Heart left ventricle (tissue), 16 donors: ENCODE results near the gene APOBEC3G. TPM values are rescaled to one million over a fixed set of nuclear protein-coding genes. Genes with fewer than 3 reads are reported as not detected.
A peak's percentile ranks its signal among the peaks of the same experiment; 100 is the strongest.

Experiments used
- ATAC-seq, 4 donors: fragments of 200-7000 bp; cut with Tn5 transposase; one replicate each; pipeline ENCODE4 v1.9.1; 2020 to 2022; ENCODE audit warnings: moderate library complexity in 4 of 4, mild to moderate bottlenecking in 3 of 4, moderate number of reproducible peaks in 1 of 4
- DNase-seq, 5 donors: peaks; one replicate each; pipeline ENCODE4 v3.0.0-alpha.2; 2020
- H3K27ac ChIP-seq, 12 donors: fragments of 200-600 bp; sonication (generic) in 4 of 12; one replicate each; pipeline versions ENCODE4 v1.5.0 to v1.8.0; 2016 to 2022; ENCODE audit warnings: mild to moderate bottlenecking in 2 of 12
- H3K27me3 ChIP-seq, 9 donors: fragments of 200-600 bp; sonication (generic) in 2 of 9; one replicate each; pipeline versions ENCODE4 v1.5.1 to v1.8.0; 2016 to 2022; ENCODE audit warnings: mild to moderate bottlenecking in 3 of 9
- H3K36me3 ChIP-seq, 9 donors: fragments of 200-600 bp; sonication (generic) in 2 of 9; one replicate each; pipeline versions ENCODE4 v1.5.0 to v1.8.0; 2018 to 2022; ENCODE audit warnings: mild to moderate bottlenecking in 2 of 9
- H3K4me1 ChIP-seq, 12 donors: fragments of 200-600 bp; sonication (generic) in 4 of 12; one replicate each; pipeline versions ENCODE4 v1.5.0 to v1.8.0; 2016 to 2022; ENCODE audit warnings: mild to moderate bottlenecking in 3 of 12
- H3K4me3 ChIP-seq, 12 donors: fragments of 200-600 bp; sonication (generic) in 4 of 12; one replicate each; pipeline versions ENCODE4 v1.5.0 to v1.8.0; 2017 to 2022; ENCODE audit warnings: mild to moderate bottlenecking in 9 of 12, moderate library complexity in 4 of 12
- H3K9me3 ChIP-seq, 12 donors: fragments of 200-600 bp; sonication (generic) in 4 of 12; one replicate each; pipeline versions ENCODE4 v1.5.0 to v1.8.0; 2016 to 2022; ENCODE audit warnings: mild to moderate bottlenecking in 1 of 12
- POLR2A ChIP-seq, 2 donors: fragments of 450-650 bp; IDR thresholded peaks; one replicate each; pipeline ENCODE4 v1.6.1; 2017; ENCODE audit warnings: antibody characterized with exemption in 2 of 2, mild to moderate bottlenecking in 2 of 2, moderate library complexity in 2 of 2
- WGBS, 4 donors: extraction: QIAGEN DNeasy Blood & Tissue Kit in 2 of 4; methylation state at CpG; one replicate each; pipeline versions ENCODE4 v1.1.5 to v1.1.7; 2013 to 2018; 5-methylcytosine and 5-hydroxymethylcytosine counted together
- intact Hi-C, 10 donors: fragments of 100-400 bp; cut with DNase I; formaldehyde crosslinking; loops; one replicate each; pipeline versions ENCODE4 v1.11.1 to v1.14.2; 2022
- polyA plus RNA-seq, 2 donors: library from polyadenylated mRNA; stranded (reverse); fragments of 200-250 nt; gene quantifications; one replicate each; pipeline ENCODE4 v1.2.3, GENCODE V29; 2013
- total RNA-seq, 9 donors: library from RNA; depleted of rRNA in 2 of 9; stranded (reverse); fragments of >200 nt in 2 of 9; fragmentation: NEBNext Ultra II Directional in 3 of 9; extraction: Animal tissue kit (Norgen Biotek cat#: 25700) in 3 of 9; gene quantifications; one replicate each; pipeline versions ENCODE4 v1.1.0 to v1.2.4, GENCODE V29; 2016 to 2023
- TF ChIP-seq, protein P1 (sequence below), 12 donors: fragments of 200-600 bp; sonication (generic) in 4 of 12; IDR thresholded peaks; one replicate each; pipeline versions ENCODE4 v1.5.0 to v1.8.0; 2018 to 2022; ENCODE audit warnings: antibody characterized with exemption in 12 of 12, mild to moderate bottlenecking in 5 of 12
- donor health status: ischemic (EF 13 %, LVEDD 7.1; RV severe dilation, severe dysfunction).
- donor health status: healthy with polysubstance abuse.
- donor health status: DM: no; HTN: yes; CAD: no.
- donor health status: DM: no; HTN: no; CAD: no.
- donor health status: ischemic (EF 25% LVEDD 6.9; RV normal size, moderate dysfunction).
- donor health status: ischemic (EF 25% LVEDD 5.7; RV mildly dilated, moderate dysfunction).
- donor health status: healthy.
- donor health status: DM: yes; HTN: yes; CAD: no.
- donor health status: ischemic (EF 35%, LVEDD 5.7; RV mildly dilated, moderate dysfunction).
- donor health status: nonischemic (EF 11% LVEDD 7.7; RV severe dilation, severe dysfunction).
- donor health status: DM: yes; HTN: yes; CAD: no.
- donor health status: PGD.
- donor health status: ischemic (EF 29% LVEDD 5.4; RV normal size, mild dysfunction).
- donor health status: nonischemic (EF 23%, LVEDD 6.1; RV moderate dilation, normal function).

Gene APOBEC3G
- total and polyA plus RNA-seq, 11 donors, result 1.8 to 21.9 (median 3.3) TPM

DNA sequence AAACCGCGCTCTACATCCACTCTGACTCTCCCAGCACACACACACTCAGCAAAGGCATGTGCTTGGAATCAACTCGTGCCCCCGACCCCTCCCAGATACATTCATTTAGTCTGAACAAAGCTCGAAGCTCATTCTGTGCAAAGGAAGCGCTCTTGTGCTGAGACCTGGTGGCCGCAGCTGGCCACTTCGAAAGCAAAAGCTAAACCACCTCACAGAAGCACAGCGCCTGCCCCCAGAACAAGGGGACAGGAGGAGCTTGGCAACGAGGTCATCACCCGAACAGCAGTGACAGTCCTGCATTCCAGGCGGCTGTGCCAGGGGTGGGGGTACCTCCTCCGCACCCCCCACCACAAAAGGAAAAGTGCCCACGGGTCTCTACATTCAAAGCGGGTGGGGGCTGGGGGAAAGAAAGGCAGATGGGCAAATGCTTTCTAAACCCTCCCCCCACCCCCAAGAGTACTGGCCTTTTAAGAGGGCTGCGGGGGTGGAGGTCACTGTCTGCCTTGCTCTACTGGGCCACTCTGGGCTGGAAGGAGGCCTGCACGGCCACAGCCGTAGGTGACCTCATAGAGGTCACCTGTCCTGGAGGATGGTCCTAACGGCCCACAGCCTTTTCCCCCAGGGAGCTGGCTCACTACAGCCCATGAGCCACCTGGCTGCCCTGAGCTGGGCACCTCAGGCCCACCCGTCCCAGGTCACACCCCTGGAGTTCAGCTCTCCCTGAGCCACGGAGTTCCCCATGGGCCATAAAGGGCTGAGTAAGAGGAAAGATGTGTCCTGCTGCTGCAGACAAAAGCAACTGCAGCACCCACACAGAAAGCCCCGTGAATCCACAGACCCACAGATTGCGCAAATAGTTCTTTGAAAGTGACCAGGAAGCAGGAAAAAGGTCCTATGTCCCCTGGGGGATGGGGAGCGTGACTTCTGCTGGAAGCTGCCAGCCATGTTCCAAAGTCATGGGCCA is 54.1 kb downstream of the APOBEC3G start:
- Histone ChIP-seq H3K27me3 (no peaks in the 10 kb centered on the region), H3K36me3 (peaks cover 0 to 31% (median 14%) of the 10 kb centered on the region in 9 donors), H3K27ac (peak overlapping the region in 4 of 12 donors; percentile 33 to 57 (median 55)), H3K4me1 (peaks cover 0 to 33% (median 15%) of the 10 kb centered on the region in 12 donors), H3K4me3 (no peak overlapping the region), H3K9me3 (no peaks in the 10 kb centered on the region)
- peak in 3 of 4 donors; percentile 10 to 24 (median 14) for ATAC-seq
- WGBS, 4 donors, result 44 to 50% (median 46%) methylated on average over 17 to 24 of the region's 24 CpGs
- DNase-seq, result peak in 1 of 5 donors; percentile 44
- TF ChIP-seq POLR2A (IDR thresholded peaks at IDR 0.05), result no peak
- TF ChIP-seq, protein P1, sequence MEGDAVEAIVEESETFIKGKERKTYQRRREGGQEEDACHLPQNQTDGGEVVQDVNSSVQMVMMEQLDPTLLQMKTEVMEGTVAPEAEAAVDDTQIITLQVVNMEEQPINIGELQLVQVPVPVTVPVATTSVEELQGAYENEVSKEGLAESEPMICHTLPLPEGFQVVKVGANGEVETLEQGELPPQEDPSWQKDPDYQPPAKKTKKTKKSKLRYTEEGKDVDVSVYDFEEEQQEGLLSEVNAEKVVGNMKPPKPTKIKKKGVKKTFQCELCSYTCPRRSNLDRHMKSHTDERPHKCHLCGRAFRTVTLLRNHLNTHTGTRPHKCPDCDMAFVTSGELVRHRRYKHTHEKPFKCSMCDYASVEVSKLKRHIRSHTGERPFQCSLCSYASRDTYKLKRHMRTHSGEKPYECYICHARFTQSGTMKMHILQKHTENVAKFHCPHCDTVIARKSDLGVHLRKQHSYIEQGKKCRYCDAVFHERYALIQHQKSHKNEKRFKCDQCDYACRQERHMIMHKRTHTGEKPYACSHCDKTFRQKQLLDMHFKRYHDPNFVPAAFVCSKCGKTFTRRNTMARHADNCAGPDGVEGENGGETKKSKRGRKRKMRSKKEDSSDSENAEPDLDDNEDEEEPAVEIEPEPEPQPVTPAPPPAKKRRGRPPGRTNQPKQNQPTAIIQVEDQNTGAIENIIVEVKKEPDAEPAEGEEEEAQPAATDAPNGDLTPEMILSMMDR (IDR thresholded peaks at IDR 0.05), result no peak
- intact Hi-C loops, result loop anchor here in 1 of 10 donors (10.0 kb wide), 1 partner anchor 366 kb away; no protein-coding TSS in a partner anchor

DNA sequence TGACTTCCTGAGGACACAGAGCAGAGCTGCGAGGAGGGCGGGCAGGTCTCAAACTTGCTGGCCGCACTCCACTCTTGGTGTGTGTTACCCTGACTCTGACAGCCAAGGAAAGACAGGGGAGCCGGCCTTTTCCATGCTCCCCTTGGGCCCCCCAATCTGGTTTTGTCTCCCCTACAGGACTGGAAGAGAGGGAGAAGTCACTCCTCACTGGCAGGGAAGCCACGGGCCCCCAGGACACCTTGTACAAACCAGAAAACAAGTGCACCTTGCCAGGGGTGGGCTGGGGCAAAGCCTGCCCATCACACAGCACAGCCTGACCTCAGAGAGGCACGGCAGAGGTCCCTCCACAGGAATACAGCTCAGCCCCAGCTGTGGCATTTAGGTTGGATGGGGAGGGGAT is 55.2 kb downstream of the APOBEC3G start:
- ATAC-seq, result no peak
- Histone ChIP-seq H3K4me1 (peaks cover 0 to 33% (median 15%) of the 10 kb centered on the region in 12 donors), H3K9me3 (no peaks in the 10 kb centered on the region), H3K36me3 (peaks cover 0 to 40% (median 14%) of the 10 kb centered on the region in 9 donors), H3K4me3 (no peak overlapping the region), H3K27ac (no peak overlapping the region), H3K27me3 (no peaks in the 10 kb centered on the region)
- 87 to 92% (median 90%) methylated on average over 6 of the region's 6 CpGs for WGBS, 4 donors
- intact Hi-C loops, result loop anchor here in 1 of 10 donors (10.0 kb wide), 1 partner anchor 367 kb away; no protein-coding TSS in a partner anchor
- DNase-seq, result peak in 1 of 5 donors; percentile 40
- no peak for TF ChIP-seq POLR2A (IDR thresholded peaks at IDR 0.05)
- TF ChIP-seq, protein P1 (IDR thresholded peaks at IDR 0.05), result no peak

DNA sequence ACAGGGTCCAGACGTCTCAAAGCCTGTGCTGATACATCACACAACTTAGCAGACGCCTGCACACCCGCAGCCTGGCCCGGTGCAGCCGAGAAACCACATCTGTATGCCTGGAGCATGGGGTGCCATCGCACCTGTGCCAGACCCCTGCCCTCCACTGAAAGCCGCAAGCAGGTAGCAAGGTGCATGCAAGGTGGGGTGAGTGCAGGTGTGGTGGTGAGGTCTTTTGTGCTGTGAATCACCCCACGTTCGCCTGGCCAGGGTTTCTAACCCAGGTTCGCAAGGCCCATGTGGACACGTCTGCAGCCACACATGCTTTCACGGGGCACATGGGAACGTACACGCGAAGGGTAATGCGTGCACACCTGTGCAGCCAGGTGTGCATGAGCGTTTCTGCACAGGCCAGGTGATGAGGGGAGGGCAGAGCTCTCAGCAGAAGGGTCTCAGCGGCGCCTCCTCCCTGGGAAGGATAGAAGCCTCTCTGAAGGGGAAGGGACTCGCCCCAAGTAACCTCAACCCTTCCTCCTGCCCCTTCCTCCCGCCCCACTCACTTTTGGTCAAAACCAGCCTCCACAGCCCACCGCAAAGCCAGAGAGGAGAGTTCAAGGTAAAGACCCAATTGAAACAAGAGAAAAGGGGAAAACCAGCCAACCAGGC is 55.9 kb downstream of the APOBEC3G start:
- Histone ChIP-seq H3K27me3 (no peaks in the 10 kb centered on the region), H3K36me3 (peaks cover 0 to 46% (median 14%) of the 10 kb centered on the region in 9 donors), H3K4me3 (no peak overlapping the region), H3K27ac (no peak overlapping the region), H3K9me3 (no peaks in the 10 kb centered on the region), H3K4me1 (peaks cover 0 to 33% (median 15%) of the 10 kb centered on the region in 12 donors)
- DNase-seq (no peak), ATAC-seq (no peak)
- 93 to 95% (median 94%) methylated on average over 22 of the region's 22 CpGs for WGBS, 4 donors
- TF ChIP-seq POLR2A (IDR thresholded peaks at IDR 0.05), result no peak
- TF ChIP-seq, protein P1 (IDR thresholded peaks at IDR 0.05), result no peak
- intact Hi-C loops, result loop anchor here in 1 of 10 donors (10.0 kb wide), 1 partner anchor 368 kb away; no protein-coding TSS in a partner anchor
